Renal cortex interstitium (tissue), 11 donors: ENCODE data around the gene TSPAN14. TPM values are rescaled to one million over a fixed set of nuclear protein-coding genes. Genes with fewer than 3 reads are reported as not detected.

Experiments used
- DNase-seq, 11 donors: peaks; one replicate each; pipeline ENCODE4 v3.0.0-alpha.2; 2013; ENCODE audit warnings: low read depth in 9 of 11, low spot score in 4 of 11; ENCODE audit errors: extremely low read depth in 1 of 11
- polyA plus RNA-seq, 3 donors: library from polyadenylated mRNA; unstranded; fragments of 120-200 nt; gene quantifications; one replicate each; pipeline ENCODE4 v1.2.1, GENCODE V29; 2013; ENCODE audit not compliant: insufficient read length in 3 of 3

The TSPAN14 gene
- polyA plus RNA-seq, 3 donors = 82.4 to 93.3 (median 86.6) TPM

DNA sequence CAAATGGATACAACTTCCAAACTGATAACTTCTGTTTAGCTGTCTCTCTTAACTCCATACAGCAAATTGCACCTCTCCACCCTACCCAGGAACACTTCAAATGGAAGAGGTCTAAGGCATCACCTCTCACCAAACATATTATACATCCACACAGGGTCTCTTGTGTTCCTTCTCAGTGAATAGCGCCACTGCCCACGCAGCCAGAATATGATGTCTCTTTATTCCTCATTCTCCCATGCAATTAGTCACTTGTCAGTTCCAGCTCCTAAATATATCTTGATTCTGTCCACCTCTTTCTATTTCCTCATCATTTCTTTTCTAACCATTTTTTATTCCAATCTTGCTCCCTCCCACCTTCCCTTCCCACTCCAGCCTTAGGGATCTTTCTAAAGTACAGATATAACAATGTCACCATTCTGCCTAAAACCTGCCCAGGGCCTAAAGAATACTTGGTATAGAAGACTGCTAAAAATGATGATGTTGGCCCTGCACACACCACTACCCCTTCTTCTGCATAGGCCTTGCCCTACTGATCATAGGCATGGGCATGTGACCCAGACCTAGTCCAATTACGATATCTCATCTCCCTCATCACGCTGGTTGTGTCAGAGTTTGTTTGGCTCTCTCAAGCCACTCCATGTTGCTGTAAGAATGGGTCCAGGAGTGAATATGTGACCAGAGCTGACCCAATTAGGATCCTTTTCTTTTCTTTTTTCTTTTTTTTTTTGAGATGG lies 5.7 kb upstream of the TSPAN14 start:
- no peak for DNase-seq

DNA sequence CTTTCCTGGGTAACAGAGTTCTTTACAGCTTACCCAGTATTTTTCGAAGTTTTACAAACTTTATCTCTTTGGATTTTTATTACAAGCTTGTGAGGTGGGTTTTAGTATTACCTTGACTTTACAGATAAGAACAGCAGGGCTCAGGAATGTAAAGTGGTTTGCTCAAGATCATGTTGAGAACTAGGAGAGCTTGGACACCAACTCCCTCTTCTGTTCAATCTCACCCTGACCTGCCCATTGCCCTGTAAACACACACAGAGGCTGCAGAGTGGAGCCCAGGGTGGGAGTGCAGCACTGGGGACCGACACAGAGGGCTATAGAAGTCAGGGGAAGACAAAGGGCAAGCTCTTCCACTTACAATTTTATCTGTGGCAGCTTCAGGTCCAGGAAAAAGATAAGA lies 4.6 kb upstream of the TSPAN14 start:
- DNase-seq = no peak

DNA sequence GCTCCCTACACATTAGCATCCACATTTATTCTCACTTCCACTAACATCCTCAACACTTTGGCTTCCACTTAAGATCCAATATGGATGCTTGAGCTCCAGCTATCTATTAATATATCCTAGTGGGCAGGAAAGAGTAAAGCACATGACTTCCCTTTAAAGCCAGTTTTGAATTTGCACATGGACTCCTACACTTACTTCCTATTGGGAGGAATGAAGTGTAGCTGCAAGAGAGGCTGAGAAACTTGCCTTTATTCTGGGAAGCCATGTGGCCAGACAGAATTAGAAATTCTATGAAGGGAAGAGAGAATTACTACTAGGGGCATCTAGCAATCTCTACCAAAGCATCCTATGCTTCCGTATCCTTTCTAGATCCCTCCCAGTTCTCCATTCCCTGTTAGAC lies 3.0 kb upstream of the TSPAN14 start:
- DNase-seq = no peak

DNA sequence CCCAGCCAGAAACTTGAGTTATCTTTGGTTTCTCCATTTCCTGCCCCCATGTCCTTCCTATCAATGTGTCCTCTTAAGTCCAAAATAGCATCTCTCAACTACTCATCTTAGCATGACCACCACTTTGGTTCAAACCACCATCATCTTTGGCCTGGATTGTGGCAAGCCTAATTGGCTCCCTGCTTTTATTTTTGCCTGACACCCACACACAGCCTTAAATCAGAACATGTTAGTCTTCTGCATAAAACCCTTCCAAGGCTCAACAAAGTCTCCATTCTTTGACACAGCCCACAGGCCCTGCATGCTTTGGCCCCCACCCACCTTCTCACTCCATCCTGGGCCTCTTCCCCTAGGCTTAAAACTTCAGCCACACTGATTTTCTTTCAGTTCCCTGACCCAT lies 2.0 kb upstream of the TSPAN14 start:
- no peak for DNase-seq

DNA sequence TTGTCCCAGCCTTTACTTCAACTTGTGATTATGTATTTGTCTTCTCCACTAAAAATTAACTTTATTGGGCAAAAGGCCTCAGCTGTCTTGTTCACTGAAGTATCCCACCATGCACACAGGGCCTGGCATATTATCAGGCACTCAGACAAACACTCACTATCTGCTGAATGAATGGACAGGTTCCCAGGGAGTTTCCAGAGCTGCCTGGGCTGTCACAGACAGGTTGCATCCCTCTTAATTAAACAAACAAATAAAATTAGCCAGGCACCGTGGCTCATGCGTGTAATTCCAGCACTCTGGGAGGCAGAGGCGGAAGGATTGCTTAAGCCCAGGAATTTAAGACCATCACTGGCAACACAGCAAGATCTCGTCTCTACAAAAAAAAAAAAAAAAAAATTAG lies 1.5 kb upstream of the TSPAN14 start:
- DNase-seq = no peak

DNA sequence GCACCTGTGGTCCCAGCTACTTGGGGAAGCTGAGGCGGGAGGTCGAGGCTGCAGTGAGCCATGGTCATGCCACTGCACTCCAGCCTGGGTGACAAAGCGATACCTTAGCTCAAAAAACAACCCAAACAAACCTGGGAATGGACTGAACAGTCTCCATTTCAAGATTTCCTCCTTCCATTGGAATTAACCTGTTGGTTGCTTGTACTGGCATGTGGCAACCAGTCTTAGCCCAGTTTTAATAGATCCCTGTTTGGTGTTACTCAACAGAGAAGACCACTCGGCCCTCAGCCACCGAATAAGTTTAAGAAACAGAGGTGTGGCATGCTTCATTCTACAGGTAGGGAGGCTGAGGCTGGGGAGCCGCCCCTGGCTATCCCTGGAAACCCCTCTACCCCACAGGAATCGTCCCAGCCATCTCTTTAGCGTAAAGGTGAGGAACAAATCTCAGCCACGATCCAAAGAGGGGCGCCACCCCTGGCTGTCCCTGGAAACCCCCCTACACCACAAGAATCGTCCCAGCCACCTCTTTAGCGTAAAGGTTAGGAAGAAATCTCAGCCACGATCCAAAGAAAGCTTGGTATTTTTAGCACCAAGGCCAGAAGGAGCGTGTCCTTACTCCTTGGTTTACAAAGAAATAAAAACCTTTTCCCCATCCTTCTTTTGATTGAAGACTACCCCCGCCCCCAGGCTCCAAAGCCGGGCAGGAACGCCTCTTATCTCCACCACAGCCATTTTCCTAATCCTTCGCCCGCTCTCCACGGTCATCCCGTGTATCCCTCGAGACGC lies 861 bp upstream of the TSPAN14 start:
- DNase-seq = no peak

DNA sequence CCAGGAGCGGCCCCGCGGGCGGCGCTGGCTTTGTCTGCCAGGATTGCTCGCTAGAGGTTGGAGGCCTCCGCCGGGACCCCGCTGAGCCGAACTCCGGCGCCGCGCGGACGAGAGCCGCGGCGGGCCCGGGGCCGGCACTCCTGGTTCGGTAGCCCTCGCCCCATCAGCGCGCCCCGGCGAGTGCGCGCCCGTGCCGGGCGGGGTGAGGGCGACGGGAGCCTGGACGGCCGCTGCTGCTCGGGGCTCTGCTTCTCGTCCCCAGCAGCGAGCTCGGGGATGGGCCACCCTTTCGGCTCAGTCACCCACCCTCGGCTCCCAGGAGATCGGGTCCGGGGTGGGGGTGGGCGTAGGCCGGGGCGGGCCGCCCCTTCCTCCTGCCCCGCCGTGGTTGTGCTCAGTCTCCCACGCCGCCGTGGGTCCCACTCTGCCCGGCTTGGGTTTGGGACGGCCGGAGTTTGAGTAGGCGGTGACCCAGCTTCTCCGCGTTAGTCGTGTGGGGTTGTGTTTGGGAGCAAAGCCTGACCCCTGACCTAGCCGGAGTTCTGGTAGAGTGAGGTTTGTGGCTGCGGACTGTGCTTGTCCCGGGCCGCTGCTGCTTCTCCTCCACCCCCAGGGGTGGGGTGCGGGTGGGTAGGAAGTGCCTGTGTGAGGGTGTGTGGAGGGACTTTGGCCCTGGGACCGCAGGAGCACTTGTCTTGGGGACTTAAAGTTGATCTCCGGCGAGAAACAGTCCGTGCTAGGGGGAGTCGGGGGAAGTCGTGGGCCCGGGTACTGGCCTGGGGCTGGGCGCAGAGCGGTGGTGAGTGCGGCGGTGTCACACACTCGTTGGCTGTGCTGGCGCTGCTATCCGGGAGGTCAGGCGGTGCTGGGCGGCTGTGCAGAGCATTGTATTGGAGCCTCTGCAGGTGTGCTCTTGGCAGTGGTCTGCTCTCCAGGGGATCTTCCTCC lies 677 bp downstream of the TSPAN14 start:
- peak in 1 of 11 donors; percentile 23 for DNase-seq

DNA sequence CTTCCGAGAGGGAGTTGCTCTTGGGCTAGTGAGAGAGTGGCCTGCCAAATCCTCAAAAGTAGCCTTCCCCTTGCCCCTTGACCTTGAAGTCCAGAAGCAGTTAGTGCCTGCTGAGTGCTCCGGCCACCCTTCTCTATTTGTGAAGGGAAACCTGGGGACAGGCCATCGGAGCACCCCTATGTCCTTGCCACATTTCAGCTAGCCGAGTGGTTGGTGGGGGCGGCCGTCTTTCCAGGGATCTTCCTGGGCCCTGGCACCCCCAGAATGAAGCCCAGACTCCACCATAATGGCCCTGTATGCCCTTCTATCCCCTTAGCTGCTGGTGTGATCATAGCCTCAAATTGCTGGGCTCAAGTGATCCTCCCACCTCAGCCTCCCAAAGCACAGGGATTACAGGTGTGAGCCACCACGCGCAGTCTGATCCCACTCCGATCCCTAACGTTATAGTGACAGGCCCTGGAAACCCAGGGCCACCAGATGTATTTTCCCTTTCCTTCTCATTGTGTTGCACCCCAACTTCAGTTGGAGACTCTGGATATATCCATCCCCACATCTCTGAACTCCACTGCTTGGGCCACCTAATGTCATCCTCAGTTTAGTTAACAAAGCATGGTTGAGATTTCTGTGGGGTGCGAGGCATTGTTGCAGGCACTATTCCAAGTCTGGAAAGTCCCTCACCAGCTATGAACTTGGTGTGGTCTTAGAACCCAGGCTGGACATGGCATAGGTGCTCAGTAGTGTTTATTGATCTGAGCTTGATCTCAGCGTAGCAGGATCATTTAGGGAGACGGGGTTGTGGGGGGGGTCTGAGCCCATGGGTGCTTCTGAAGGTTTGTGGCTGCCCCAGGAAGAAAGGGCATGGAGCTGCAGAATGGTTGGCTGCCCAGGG lies 1.6 kb downstream of the TSPAN14 start:
- DNase-seq = no peak

DNA sequence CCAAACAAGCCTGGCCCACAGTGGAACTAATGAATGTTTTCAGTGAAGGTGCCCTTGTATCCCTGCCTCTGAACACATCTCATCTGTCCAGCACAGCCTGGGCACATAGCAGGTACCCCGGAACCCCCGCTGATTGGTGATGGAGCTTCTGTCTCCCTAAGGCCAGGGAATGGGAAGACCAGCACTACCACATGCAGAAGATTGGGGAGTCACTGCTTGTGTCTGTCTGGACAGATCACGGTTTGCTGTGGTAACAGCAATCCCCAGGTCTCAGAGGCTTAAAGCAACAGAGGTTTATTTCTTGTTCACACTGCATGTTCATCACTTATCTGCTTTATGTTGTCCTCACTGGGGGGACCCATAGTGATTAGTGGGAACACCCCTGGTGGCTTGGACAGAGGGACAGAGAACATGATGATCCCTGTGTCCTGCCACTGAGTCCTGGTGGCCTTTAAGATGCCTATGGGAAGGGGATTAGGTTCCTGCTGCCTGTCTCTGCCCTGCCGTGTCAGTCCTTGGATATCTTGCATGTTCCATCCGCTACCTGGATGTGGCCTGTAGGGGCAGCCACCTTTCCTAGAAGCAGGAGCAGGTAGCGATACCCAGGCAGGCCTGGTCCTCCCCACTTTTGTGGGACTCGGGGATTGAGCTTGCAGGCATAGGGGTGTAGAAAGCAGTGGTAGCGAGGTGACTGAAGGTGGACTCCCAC lies 3.6 kb downstream of the TSPAN14 start:
- DNase-seq = no peak

DNA sequence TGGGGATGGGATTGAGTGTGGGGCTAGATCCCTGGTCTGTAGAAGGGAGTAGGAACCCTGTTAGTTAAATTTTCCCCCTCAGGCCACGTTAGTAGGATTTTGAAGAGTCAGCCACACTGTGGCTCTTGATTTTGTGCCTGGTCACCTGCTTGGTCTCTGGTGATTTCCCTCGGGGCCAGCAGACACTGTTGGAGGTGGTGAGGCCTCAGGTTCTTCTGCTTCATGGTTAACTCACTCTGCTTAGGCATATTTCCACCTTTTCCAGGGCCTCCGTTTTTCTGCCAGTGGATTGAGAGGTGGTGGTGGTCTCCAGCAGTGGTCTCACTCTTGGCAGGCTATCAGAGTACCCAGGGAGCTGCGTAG lies 4.1 kb downstream of the TSPAN14 start:
- no peak for DNase-seq

DNA sequence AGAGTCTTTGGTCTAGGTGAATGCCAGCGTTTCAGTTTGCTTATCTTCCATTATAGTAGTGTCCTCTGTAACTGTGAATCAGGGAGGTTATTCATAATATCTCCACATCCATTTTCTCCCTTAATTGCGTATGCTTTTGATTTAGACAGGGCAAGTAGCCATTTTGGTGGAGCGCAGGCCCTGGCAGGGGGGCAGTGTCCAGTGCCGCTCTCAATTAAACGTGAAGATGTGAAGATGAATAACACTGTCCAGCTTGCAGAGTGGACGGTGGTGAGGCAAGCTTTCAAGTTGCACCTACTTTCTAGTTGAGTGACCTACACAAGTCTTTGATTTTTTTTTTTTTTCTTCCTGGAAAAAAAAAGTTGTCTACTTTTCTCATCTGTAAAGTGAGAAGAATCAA lies 4.5 kb downstream of the TSPAN14 start:
- DNase-seq = no peak

DNA sequence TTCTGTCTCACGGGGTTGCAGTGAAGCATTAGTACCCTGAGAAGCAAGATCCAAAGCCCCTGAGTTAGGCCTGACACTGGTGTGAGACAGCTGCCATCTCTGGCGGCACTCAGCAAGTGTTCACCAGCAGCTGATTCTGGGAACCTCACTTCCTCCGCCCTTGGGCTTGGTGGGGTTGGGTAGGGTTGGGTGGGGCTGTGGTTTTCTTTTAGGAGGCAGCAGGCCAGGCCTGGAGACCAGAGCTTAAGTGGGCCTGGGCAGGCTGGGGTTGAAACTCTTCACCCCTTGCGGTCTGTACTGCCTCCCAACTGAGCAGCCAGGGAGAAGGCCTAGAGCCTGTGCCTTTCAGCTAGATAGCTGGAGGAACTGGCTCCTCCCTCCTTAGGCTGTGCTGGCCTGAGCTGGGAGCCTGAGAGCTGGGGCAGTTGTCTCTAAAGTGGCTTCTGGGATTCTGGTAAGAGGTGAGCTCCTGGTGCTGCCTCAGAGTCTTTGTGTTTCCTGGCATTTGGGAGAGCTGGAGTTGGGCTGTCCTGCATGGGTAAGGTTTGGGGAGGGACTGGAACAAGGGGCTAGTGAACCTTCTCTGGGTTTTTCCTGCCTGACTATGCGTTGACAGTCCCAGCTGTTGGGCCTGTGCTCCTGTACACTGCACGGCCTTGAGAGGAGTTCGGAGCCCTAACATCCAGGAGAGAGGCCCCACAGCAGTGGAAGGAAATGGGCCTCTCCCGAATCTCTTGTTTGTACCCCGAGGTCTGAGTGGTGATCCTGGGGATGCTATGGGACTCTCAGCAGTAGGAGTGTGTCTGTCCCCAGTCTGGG lies 5.1 kb downstream of the TSPAN14 start:
- DNase-seq = no peak

DNA sequence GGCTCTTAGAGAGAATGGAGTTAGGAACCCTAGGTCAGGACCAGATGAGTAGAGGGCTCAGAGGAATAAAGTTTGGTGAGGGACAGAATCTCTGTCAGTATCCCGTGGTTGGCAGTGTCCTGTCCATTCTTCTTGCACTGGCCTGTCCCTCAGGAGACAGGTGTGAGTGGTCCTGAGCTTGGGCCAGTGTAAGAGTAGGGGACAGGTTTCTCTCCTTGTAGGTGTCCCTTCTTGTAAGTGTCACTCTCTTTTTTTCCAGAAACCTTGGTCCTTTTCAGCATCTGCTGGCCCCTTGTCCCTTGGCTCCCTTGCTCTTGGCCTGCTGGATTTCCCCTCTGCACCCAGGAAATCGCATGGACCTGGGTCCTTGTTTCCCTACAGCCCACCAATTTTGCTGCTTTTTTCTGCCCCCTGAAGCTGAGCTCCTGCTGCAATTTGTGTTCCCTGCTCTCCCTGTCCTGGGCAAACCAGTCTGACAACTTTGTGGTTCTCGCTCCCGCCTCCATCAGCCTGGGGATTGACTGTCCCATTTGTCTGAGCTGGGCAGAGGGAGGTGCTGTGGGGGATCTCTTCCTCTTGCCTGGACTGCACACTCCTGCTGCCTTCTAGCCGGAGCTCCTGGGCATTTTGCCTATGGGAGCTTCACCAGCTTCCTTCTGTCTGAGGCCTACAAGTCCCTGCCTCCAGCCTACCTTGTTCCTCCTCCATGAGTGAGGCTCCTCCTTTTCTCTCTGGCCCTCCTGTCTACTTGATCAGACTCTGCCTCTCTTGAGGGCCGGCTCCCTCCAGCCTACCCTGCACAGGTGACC lies 6.5 kb downstream of the TSPAN14 start:
- peak in 5 of 11 donors; percentile 44 to 84 (median 70) for DNase-seq

DNA sequence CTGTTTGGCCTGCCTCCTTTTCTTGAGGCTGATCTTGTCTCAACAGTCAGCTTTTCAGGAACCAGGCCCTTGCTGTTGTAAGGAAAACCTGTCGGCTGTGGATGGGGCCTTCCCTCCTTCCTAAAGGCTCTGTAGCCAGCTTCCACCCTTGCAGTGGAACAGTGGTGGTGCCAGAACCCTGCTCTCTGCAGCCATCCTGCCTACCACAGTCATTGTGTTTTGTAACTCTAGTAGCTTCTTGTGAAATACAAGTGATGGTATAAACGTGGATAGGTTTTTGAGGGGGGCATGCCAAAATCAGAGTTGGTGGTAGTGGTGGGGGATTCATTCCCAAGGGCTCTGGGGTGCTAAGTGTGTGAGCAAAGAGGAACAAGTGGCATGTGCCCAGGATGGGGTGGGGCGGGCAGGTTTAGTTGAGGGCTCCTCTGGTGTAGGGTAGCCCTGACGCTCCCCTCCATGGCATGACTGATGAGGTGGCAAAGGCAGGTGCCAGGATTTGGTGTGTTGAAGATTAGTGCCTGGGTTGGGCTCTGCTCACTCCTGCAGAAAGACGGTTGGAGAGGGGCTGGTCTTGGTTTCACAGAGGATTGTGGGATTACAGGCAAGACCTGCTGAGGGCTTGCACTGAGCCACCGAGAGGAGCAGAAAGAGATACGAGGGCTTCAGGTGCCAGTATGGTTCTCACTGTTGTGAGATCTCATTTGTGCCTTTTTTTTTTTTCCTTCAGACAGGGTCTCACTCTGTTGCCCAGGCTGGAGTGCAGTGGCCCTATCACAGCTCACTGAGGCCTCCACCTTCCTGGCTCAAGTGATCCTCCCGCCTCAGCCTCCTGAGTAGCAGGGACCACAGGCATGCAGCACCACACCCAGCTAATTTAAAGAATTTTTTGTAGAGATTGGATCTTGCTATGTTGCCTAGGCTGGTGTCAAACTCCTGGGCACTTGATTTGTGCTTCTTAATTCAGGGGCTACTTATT lies 7.4 kb downstream of the TSPAN14 start:
- no peak for DNase-seq

DNA sequence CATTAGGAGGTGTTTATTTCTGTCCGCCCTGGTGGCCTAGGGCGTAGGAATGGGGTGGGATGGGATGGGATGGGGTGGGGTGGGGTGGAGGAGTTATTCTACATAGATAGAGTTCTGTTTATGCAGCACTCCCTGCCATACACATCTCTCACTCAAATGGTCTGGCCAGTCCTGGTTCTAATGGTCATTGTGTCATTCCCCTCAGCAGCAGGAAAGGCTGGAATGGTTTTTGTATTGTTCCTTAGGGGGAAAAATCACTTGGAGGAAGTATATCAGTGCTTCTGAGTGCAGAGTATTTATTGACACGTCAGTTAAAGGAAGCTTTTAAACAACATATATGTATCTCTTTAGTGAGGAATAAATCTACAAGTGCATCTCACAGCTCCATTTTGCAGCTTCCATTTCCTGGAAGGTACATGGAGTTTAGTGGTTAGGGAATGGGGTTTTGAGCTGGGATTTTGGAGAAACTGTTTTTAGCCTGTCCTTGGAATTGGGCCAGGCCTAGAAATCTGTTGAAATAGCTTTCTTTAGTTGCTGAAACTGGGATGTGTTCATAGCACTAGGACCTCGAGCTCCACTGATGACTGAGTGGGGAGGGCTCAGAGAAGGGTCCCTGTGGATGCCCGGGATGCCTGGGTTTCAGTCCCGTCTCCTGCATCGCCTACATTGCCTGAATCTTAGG lies 8.3 kb downstream of the TSPAN14 start:
- no peak for DNase-seq
